IMR-90 (cell line): ENCODE measurements around the gene TRIO. TPM values are rescaled to one million over a fixed set of nuclear protein-coding genes. Genes with fewer than 3 reads are reported as not detected.

Experiments used
- ATAC-seq: fragments of 200-7000 bp; cut with Tn5 transposase; 2 replicates; pipeline ENCODE4 v1.9.1; 2020; ENCODE audit warnings: low read depth, mild to moderate bottlenecking, moderate library complexity
- BruUV-seq: library from RNA; stranded (reverse); fragments of 400-500 nt; replicated peaks from 2 replicates; lab custom pipeline; 2021; lab: Mats Ljungman, UMichigan
- CTCF ChIA-PET: fragments of 300-600 bp; formaldehyde crosslinking; extraction: SDS; loops from one replicate; lab custom pipeline; 2021; ENCODE audit warnings: antibody characterized with exemption; lab: Yijun Ruan, JAX
- POLR2A ChIA-PET: fragments of 300-600 bp; sonication (Branson Sonifier 250); formaldehyde crosslinking; loops from one replicate; lab custom pipeline; 2022; ENCODE audit warnings: antibody characterized with exemption; ENCODE audit not compliant: unreplicated experiment; lab: Charles Lee
- DNase-seq: peaks from one replicate; pipeline ENCODE4 v3.0.0; 2013
- H2AFZ ChIP-seq: replicated peaks from 2 replicates; pipeline ENCODE3; 2013; ENCODE audit warnings: low read length, mild to moderate bottlenecking; ENCODE audit not compliant: poor library complexity
- H2AK5ac ChIP-seq: 2 replicates; pipeline ENCODE4 v1.6.1; 2013; ENCODE audit warnings: low read depth, low read length, inconsistent platforms
- H2AK9ac ChIP-seq: replicated peaks from 2 replicates; pipeline ENCODE3; 2013; ENCODE audit warnings: mild to moderate bottlenecking, low read depth, low read length, moderate library complexity; ENCODE audit not compliant: poor library complexity
- H2BK120ac ChIP-seq: 2 replicates; pipeline ENCODE4 v1.6.1; 2013; ENCODE audit warnings: low read depth, low read length, inconsistent platforms
- H2BK15ac ChIP-seq: 3 replicates; pipeline ENCODE4 v1.6.1; 2013; ENCODE audit warnings: low read depth, low read length, inconsistent platforms
- H2BK20ac ChIP-seq: 2 replicates; pipeline ENCODE4 v1.6.1; 2013; ENCODE audit warnings: low read depth, mild to moderate bottlenecking, inconsistent platforms, low read length, moderate library complexity
- H2BK5ac ChIP-seq: 2 replicates; pipeline ENCODE4 v1.6.1; 2013; ENCODE audit warnings: mild to moderate bottlenecking, low read depth, low read length, inconsistent platforms; ENCODE audit not compliant: poor library complexity, severe bottlenecking
- H3K14ac ChIP-seq: replicated peaks from 2 replicates; pipeline ENCODE4 v1.6.1; 2013; ENCODE audit warnings: low read depth, low read length, inconsistent platforms
- H3K18ac ChIP-seq: 2 replicates; pipeline ENCODE4 v1.6.1; 2013; ENCODE audit warnings: low read depth, low read length, control low read depth
- H3K23ac ChIP-seq: 2 replicates; pipeline ENCODE4 v1.6.1; 2013; ENCODE audit warnings: low read depth, low read length, inconsistent platforms
- H3K27ac ChIP-seq: 2 replicates; pipeline ENCODE4 v1.5.1; 2013; ENCODE audit warnings: mild to moderate bottlenecking, control low read depth, low read length; ENCODE audit not compliant: insufficient read depth
- H3K27me3 ChIP-seq: 2 replicates; pipeline ENCODE4 v1.6.1; 2013; ENCODE audit warnings: low read length; ENCODE audit not compliant: control insufficient read depth, insufficient read depth
- H3K36me3 ChIP-seq: 2 replicates; pipeline ENCODE4 v1.6.1; 2013; ENCODE audit warnings: low read length, mixed read lengths; ENCODE audit not compliant: control insufficient read depth, insufficient read depth
- H3K4ac ChIP-seq: 2 replicates; pipeline ENCODE4 v1.6.1; 2013; ENCODE audit warnings: low read depth, low read length, inconsistent platforms
- H3K4me1 ChIP-seq: 2 replicates; pipeline ENCODE4 v1.6.1; 2013; ENCODE audit warnings: low read length, mixed read lengths; ENCODE audit not compliant: control insufficient read depth, insufficient read depth
- H3K4me2 ChIP-seq: 2 replicates; pipeline ENCODE4 v1.6.1; 2013; ENCODE audit warnings: low read depth, mild to moderate bottlenecking, control low read depth, low read length, moderate library complexity
- H3K4me3 ChIP-seq: 2 replicates; pipeline ENCODE4 v1.5.1; 2013; ENCODE audit warnings: low read depth, mild to moderate bottlenecking, control low read depth, low read length, moderate library complexity; ENCODE audit not compliant: insufficient read depth
- H3K56ac ChIP-seq: 2 replicates; pipeline ENCODE4 v1.6.1; 2013; ENCODE audit warnings: low read length, inconsistent platforms; ENCODE audit not compliant: insufficient read depth; ENCODE audit errors: extremely low read depth
- H3K79me1 ChIP-seq, 2 experiments: 2 replicates each; pipeline ENCODE4 v1.6.1; 2013; ENCODE audit warnings: low read length in 2 of 2, inconsistent platforms in 1 of 2, low read depth in 1 of 2
- H3K9ac ChIP-seq: 2 replicates; pipeline ENCODE4 v1.6.1; 2013; ENCODE audit warnings: low read depth, low read length, control low read depth
- H3K9me1 ChIP-seq: 2 replicates; pipeline ENCODE4 v1.6.1; 2013; ENCODE audit warnings: low read length, inconsistent platforms; ENCODE audit not compliant: insufficient read depth
- H3K9me3 ChIP-seq: 2 replicates; pipeline ENCODE4 v1.6.1; 2013; ENCODE audit warnings: low read length; ENCODE audit not compliant: control insufficient read depth, insufficient read depth
- H4K20me1 ChIP-seq: 2 replicates; pipeline ENCODE4 v1.6.1; 2013; ENCODE audit warnings: low read length, inconsistent platforms; ENCODE audit not compliant: insufficient read depth
- H4K5ac ChIP-seq: 2 replicates; pipeline ENCODE4 v1.6.1; 2013; ENCODE audit warnings: mild to moderate bottlenecking, low read depth, low read length, control low read depth
- H4K8ac ChIP-seq, 2 experiments: 2 replicates each; pipeline ENCODE4 v1.6.1; 2013; ENCODE audit warnings: low read depth in 2 of 2, low read length in 2 of 2, control low read depth in 1 of 2, inconsistent platforms in 1 of 2
- H4K91ac ChIP-seq: 2 replicates; pipeline ENCODE4 v1.6.1; 2013; ENCODE audit warnings: low read depth, low read length, inconsistent platforms; ENCODE audit not compliant: insufficient read depth
- MAFK ChIP-seq: IDR thresholded peaks from 2 replicates; pipeline ENCODE4 v1.6.1; 2012; ENCODE audit warnings: low read depth, low read length, improper control_type of control experiment
- RAD21 ChIP-seq: IDR thresholded peaks from 2 replicates; pipeline ENCODE4 v1.6.1; 2012; ENCODE audit warnings: low read length, improper control_type of control experiment
- WGBS, 2 experiments: methylation state at CpG; one replicate each; pipeline versions ENCODE4 v1.1.5 to v1.1.7; 2013; ENCODE audit warnings: missing lambda C conversion rate in 2 of 2; ENCODE audit not compliant: insufficient read length in 1 of 2; ENCODE audit errors: extremely low coverage in 2 of 2; 5-methylcytosine and 5-hydroxymethylcytosine counted together
- dilution Hi-C: fragments of 300-500 bp; cut with HindIII; formaldehyde crosslinking; loops from one replicate; pipeline ENCODE4 v1.14.3; 2018; ENCODE audit warnings: low sequenced_read_pairs; ENCODE audit not compliant: unreplicated experiment
- in situ Hi-C: fragments of 300-500 bp; cut with MboI; formaldehyde crosslinking; loops from 3 replicates; pipeline ENCODE4 v1.14.3; 2019; ENCODE audit warnings: low sequenced_read_pairs, inconsistent platforms, mixed read lengths
- intact Hi-C: fragments of 100-400 bp; cut with micrococcal nuclease; formaldehyde crosslinking; loops from 2 replicates; pipeline ENCODE4 v1.10.0; 2022
- polyA plus RNA-seq, 3 experiments: library from polyadenylated mRNA; depleted of rRNA; stranded (reverse); fragments of >200 nt; gene quantifications; 2 replicates each; pipeline ENCODE4 v1.2.3, GENCODE V29; 2012; ENCODE audit warnings: low replicate concordance in 1 of 3
- total RNA-seq: library from RNA; depleted of rRNA; stranded (reverse); fragments of >200 nt; gene quantifications from 2 replicates; pipeline ENCODE4 v1.2.3, GENCODE V29; 2012

Gene TRIO
- total and polyA plus RNA-seq, 2 of the 4 experiments (the other 2 are of a cell fraction) = 206 to 522 TPM

DNA sequence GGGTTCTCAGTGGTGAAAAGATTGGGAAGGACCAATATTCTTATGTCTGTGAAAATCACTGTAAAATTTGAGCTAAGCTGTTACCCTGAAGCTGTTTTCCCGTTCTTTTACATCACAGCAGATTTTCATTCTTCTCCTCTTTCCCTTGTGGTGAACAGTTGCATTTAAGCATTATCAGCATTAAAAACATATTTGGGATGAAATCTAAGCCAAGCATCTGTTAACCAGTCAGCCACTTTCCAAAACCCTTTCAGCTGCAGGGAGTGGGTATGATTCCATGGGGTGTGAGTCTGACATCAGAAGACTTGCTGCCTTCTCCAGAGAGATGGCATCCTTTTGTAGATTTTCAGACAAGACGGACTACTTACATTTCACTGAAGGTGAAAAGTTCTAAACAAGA is 97.2 kb downstream of the TRIO start:
- Histone ChIP-seq H3K79me1 (peaks cover 3 to 35% of the 10 kb centered on the region in 2 experiments; a peak in 3 of 4 replicates), H2BK5ac (peak overlapping the region; percentile 82), H2AK9ac (no peak overlapping the region), H2BK15ac (peak overlapping the region; percentile 70; the same call in 1 of the 3 replicates), H3K14ac (peak overlapping the region; percentile 38; the same call in 1 of the 2 replicates), H4K8ac (peak overlapping the region in 1 of 2 experiments; percentile 46; a peak in 2 of 4 replicates), H3K27ac (peak overlapping the region; percentile 64; the same call in 1 of the 2 replicates), H3K4me3 (no peak overlapping the region), H3K4ac (peak overlapping the region; percentile 39; the same call in 1 of the 2 replicates), H3K4me2 (peak overlapping the region; percentile 60), H2BK120ac (peak overlapping the region; percentile 42), H3K9me1 (peaks cover 39% of the 10 kb centered on the region), H3K56ac (peak overlapping the region; percentile 55), H3K9ac (peak overlapping the region; percentile 55; the same call in 1 of the 2 replicates), H3K18ac (peak overlapping the region; percentile 43; the same call in 1 of the 2 replicates), H4K91ac (peak overlapping the region; percentile 73), H2BK20ac (peak overlapping the region; percentile 31; the same call in 1 of the 2 replicates), H3K4me1 (peaks cover 38% of the 10 kb centered on the region), H3K9me3 (no peaks in the 10 kb centered on the region), H3K36me3 (peaks cover 13% of the 10 kb centered on the region), H2AFZ (no peak overlapping the region), H3K23ac (peak overlapping the region; percentile 61; the same call in 1 of the 2 replicates), H4K5ac (peak overlapping the region; percentile 15; the same call in 1 of the 2 replicates), H2AK5ac (peak overlapping the region; percentile 35; the same call in 1 of the 2 replicates), H4K20me1 (peaks cover 97% of the 10 kb centered on the region), H3K27me3 (no peaks in the 10 kb centered on the region)
- intact Hi-C loops = no loop called here
- dilution Hi-C loops = no loop called here
- ATAC-seq (peak; percentile 15; the same call in 1 of the 2 replicates), DNase-seq (peak; percentile 59)
- POLR2A ChIA-PET = no interaction called here
- CTCF ChIA-PET = no interaction called here
- no CpG with 5 or more reads among the region's 2 CpGs for WGBS, 2 experiments
- in situ Hi-C loops = no loop called here
- BruUV-seq = no TSS peak
- TF ChIP-seq RAD21 (no peak), MAFK (peak; percentile 83)
